SH-SY5Y (cell line): Measurements from ENCODE around the gene KRTAP20-2.

Experiments used
- GATA2 ChIP-seq: IDR thresholded peaks from 2 replicates; pipeline ENCODE4 v1.6.1; 2011; ENCODE audit warnings: mild to moderate bottlenecking, low read depth, low read length
- GATA3 ChIP-seq: IDR thresholded peaks from 2 replicates; pipeline ENCODE4 v1.6.1; 2011; ENCODE audit warnings: low read depth, mild to moderate bottlenecking, low read length, moderate library complexity

KRTAP20-2 gene

GRCh38 chr21:30629200-30629599, 5.8 kb upstream of the KRTAP20-2 start:
- no peak for TF ChIP-seq GATA3
- TF ChIP-seq GATA2: no peak

- TF ChIP-seq GATA2: no peak
- TF ChIP-seq GATA3: no peak
These were observed 3.7 kb downstream of the KRTAP20-2 start for GRCh38 chr21:30638686-30639085.

GRCh38 chr21:30642564-30642963, 7.6 kb downstream of the KRTAP20-2 start, which contains the start of gene KRTAP20-3:
KRTAP20-3 (plus strand) TSS chr21:30642864.
- no peak for TF ChIP-seq GATA3
- no peak for TF ChIP-seq GATA2

GRCh38 chr21:30646904-30647414, 12.0 kb downstream of the KRTAP20-2 start:
- no peak for TF ChIP-seq GATA3
- TF ChIP-seq GATA2: no peak

GRCh38 chr21:30652891-30653290, 17.9 kb downstream of the KRTAP20-2 start:
- TF ChIP-seq GATA3 (no peak), GATA2 (no peak)

GRCh38 chr21:30668776-30669175, 33.8 kb downstream of the KRTAP20-2 start:
- TF ChIP-seq GATA2 (no peak), GATA3 (no peak)

GRCh38 chr21:30672985-30673650, 38.1 kb downstream of the KRTAP20-2 start:
- TF ChIP-seq GATA2 (no peak), GATA3 (no peak)

- TF ChIP-seq GATA3 (no peak), GATA2 (no peak)
These were observed 39.3 kb downstream of the KRTAP20-2 start for GRCh38 chr21:30674312-30674711.

- no peak for TF ChIP-seq GATA2
These were observed 41.7 kb downstream of the KRTAP20-2 start for GRCh38 chr21:30676737-30677136.

- TF ChIP-seq GATA3 (no peak), GATA2 (no peak)
These were observed 45.6 kb downstream of the KRTAP20-2 start for GRCh38 chr21:30680586-30680985.

- TF ChIP-seq GATA3 (no peak), GATA2 (no peak)
These were observed 49.5 kb downstream of the KRTAP20-2 start for GRCh38 chr21:30684506-30684905.
